Spleen (tissue), 11 donors: ENCODE results near the gene YPEL4. TPM values are rescaled to one million over a fixed set of nuclear protein-coding genes. Genes with fewer than 3 reads are reported as not detected.

Experiments
- DNase-seq: peaks from one replicate; pipeline ENCODE4 v3.0.0-alpha.2; 2020
- H3K27ac ChIP-seq, 8 donors: fragments of 200-600 bp; sonication (generic) in 7 of 8; 1 replicate in 4 of 8; 2 replicates in 4 of 8; pipeline versions ENCODE4 v1.5.0 to v1.8.0; 2016 to 2021; ENCODE audit warnings: inconsistent platforms in 4 of 8, mild to moderate bottlenecking in 4 of 8, moderate library complexity in 1 of 8
- H3K27me3 ChIP-seq, 7 donors: fragments of 200-600 bp; sonication (generic) in 6 of 7; replicated peaks in 1 of 7; 1 replicate in 4 of 7; 2 replicates in 3 of 7; pipeline versions ENCODE4 v1.5.0 to v1.8.0; 2016 to 2021; ENCODE audit warnings: inconsistent platforms in 3 of 7, mild to moderate bottlenecking in 1 of 7
- H3K36me3 ChIP-seq, 6 donors: fragments of 200-600 bp; sonication (generic) in 5 of 6; 1 replicate in 4 of 6; 2 replicates in 2 of 6; pipeline versions ENCODE4 v1.5.0 to v1.8.0; 2016 to 2021; ENCODE audit warnings: inconsistent platforms in 2 of 6
- H3K4me1 ChIP-seq, 6 donors: fragments of 200-600 bp; sonication (generic) in 5 of 6; 1 replicate in 3 of 6; 2 replicates in 3 of 6; pipeline versions ENCODE4 v1.5.0 to v1.8.0; 2016 to 2021; ENCODE audit warnings: inconsistent platforms in 3 of 6
- H3K4me3 ChIP-seq, 8 donors: fragments of 200-600 bp; sonication (generic) in 7 of 8; 1 replicate in 4 of 8; 2 replicates in 4 of 8; pipeline versions ENCODE4 v1.5.0 to v1.8.0; 2016 to 2021; ENCODE audit warnings: inconsistent platforms in 4 of 8, mild to moderate bottlenecking in 4 of 8, moderate library complexity in 2 of 8
- H3K9me3 ChIP-seq, 8 donors: fragments of 200-600 bp; sonication (generic) in 7 of 8; 1 replicate in 4 of 8; 2 replicates in 4 of 8; pipeline versions ENCODE4 v1.5.0 to v1.8.0; 2016 to 2021; ENCODE audit warnings: inconsistent platforms in 4 of 8
- POLR2A ChIP-seq, 3 donors: fragments of 450-650 bp; IDR thresholded peaks; one replicate each; pipeline ENCODE4 v1.5.1; 2017; ENCODE audit warnings: antibody characterized with exemption in 3 of 3, mild to moderate bottlenecking in 1 of 3
- POLR2AphosphoS5 ChIP-seq, 3 donors: sonication (generic); formaldehyde crosslinking; IDR thresholded peaks; one replicate each; pipeline ENCODE4 v1.5.1; 2017; ENCODE audit warnings: antibody characterized with exemption in 3 of 3
- WGBS, 5 donors: extraction: QIAGEN DNeasy Blood & Tissue Kit in 3 of 5; methylation state at CpG; one replicate each; pipeline versions ENCODE4 v1.1.5 to v1.1.7; 2013 to 2018; 5-methylcytosine and 5-hydroxymethylcytosine counted together
- intact Hi-C: fragments of 100-400 bp; cut with DNase I; formaldehyde crosslinking; loops from one replicate; pipeline ENCODE4 v1.15.0; 2023; ENCODE audit warnings: low total_unique reads
- polyA plus RNA-seq, 3 donors: library from polyadenylated mRNA; stranded (reverse); fragments of 200-250 nt; gene quantifications; one replicate each; pipeline ENCODE4 v1.2.1, GENCODE V29; 2013
- total RNA-seq, 7 donors: library from RNA; depleted of rRNA in 3 of 7; stranded (reverse); fragments of >200 nt in 3 of 7; fragmentation: NEBNext Ultra II Directional in 4 of 7; extraction: Animal tissue kit (Norgen Biotek cat#: 25700) in 4 of 7; gene quantifications; one replicate each; pipeline versions ENCODE4 v1.1.0 to v1.2.1, GENCODE V29; 2016 to 2021
- TF ChIP-seq, protein P1 (sequence below), 11 experiments: fragments of 200-600 bp in 7 of 11; fragments of 450-650 bp in 4 of 11; sonication (generic) in 4 of 11; IDR thresholded peaks in 8 of 11; conservative IDR thresholded peaks in 3 of 11; 1 replicate in 7 of 11; 2 replicates in 4 of 11; pipeline versions ENCODE4 v1.4.0 to v1.8.0; 2016 to 2021; ENCODE audit warnings: antibody characterized with exemption in 11 of 11, inconsistent platforms in 4 of 11, mild to moderate bottlenecking in 1 of 11
- donor health status: healthy with polysubstance abuse.
- donor health status: DM: no; HTN: no; CAD: no; lungs with moderate emphysema.
- donor health status: DM: no; HTN: no; CAD: no.
- donor health status: Bipolar disorder and iron deficiency.
- donor health status: healthy.
- donor health status: DM: no; HTN: no; CAD: no.
- donor health status: DM: yes; HTN: yes; CAD: no.

Gene YPEL4
- total and polyA plus RNA-seq, 10 donors, result 0.63 to 8.3 (median 1.9) TPM

DNA sequence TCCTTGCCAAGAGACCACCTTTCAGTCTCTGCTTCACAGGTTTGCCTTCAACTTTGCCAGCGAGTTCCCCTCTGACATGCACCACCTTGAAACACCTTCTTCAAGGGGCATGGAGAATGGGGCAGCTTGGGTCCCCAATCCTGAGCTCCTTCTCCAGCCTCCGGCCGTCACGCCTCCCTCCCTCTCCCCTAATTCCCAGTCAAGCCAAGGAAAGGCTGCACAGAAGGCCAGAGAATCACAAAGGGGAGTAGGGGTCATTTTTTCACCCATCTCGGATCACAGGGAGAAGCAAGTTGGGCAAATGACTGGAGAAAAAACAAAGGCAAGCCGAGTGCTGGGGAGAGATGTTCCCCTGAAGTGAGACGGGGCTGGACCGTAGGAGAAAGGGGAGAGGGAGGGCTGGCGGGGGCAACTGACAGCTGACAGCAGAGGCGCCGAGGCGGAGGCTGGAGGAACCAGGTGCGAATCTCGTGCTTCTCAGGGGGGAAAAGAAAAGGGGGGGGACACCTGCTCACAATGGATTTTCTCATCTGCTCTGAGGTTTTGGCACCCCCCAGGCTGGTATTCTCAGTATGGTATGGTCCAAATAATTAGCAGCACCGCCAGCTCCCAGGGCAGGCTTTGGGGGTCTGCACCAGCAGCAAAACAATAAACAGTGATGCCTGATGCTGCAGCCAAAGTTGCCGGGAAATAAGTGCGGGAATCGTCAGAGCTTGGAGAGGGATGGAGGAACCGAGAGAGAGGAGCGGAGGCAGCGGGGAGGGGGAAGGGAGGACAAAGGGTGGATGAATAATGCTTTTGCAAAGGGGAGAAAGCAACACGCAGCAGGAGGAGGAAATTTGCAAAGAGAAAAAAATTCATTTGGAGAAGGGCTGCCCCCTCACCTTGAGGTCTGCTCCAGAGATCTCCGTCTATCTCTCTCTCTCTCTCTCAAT, 644 bp downstream of the YPEL4 start:
- Histone ChIP-seq H3K4me3 (peak overlapping the region in 7 of 8 donors; percentile 6 to 65 (median 27)), H3K27me3 (peaks cover 0 to 65% (median 31%) of the 10 kb centered on the region in 7 donors), H3K27ac (peak overlapping the region in 2 of 8 donors; percentile 48 to 62), H3K4me1 (peaks cover 19 to 84% (median 56%) of the 10 kb centered on the region in 6 donors), H3K9me3 (no peaks in the 10 kb centered on the region), H3K36me3 (no peaks in the 10 kb centered on the region)
- intact Hi-C loops, result loop anchor here (10.0 kb wide), 1 partner anchor 304 kb away; no protein-coding TSS in a partner anchor
- 2 to 4% (median 3%) methylated on average over 23 of the region's 23 CpGs for WGBS, 5 donors
- no peak for DNase-seq
- TF ChIP-seq POLR2AphosphoS5 (IDR thresholded peaks at IDR 0.05) (no peak), POLR2A (IDR thresholded peaks at IDR 0.05) (no peak)
- TF ChIP-seq, protein P1, sequence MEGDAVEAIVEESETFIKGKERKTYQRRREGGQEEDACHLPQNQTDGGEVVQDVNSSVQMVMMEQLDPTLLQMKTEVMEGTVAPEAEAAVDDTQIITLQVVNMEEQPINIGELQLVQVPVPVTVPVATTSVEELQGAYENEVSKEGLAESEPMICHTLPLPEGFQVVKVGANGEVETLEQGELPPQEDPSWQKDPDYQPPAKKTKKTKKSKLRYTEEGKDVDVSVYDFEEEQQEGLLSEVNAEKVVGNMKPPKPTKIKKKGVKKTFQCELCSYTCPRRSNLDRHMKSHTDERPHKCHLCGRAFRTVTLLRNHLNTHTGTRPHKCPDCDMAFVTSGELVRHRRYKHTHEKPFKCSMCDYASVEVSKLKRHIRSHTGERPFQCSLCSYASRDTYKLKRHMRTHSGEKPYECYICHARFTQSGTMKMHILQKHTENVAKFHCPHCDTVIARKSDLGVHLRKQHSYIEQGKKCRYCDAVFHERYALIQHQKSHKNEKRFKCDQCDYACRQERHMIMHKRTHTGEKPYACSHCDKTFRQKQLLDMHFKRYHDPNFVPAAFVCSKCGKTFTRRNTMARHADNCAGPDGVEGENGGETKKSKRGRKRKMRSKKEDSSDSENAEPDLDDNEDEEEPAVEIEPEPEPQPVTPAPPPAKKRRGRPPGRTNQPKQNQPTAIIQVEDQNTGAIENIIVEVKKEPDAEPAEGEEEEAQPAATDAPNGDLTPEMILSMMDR (IDR thresholded peaks at IDR 0.05 in 8 of 11, conservative IDR thresholded peaks at IDR 0.05 in 3 of 11), result no peak

DNA sequence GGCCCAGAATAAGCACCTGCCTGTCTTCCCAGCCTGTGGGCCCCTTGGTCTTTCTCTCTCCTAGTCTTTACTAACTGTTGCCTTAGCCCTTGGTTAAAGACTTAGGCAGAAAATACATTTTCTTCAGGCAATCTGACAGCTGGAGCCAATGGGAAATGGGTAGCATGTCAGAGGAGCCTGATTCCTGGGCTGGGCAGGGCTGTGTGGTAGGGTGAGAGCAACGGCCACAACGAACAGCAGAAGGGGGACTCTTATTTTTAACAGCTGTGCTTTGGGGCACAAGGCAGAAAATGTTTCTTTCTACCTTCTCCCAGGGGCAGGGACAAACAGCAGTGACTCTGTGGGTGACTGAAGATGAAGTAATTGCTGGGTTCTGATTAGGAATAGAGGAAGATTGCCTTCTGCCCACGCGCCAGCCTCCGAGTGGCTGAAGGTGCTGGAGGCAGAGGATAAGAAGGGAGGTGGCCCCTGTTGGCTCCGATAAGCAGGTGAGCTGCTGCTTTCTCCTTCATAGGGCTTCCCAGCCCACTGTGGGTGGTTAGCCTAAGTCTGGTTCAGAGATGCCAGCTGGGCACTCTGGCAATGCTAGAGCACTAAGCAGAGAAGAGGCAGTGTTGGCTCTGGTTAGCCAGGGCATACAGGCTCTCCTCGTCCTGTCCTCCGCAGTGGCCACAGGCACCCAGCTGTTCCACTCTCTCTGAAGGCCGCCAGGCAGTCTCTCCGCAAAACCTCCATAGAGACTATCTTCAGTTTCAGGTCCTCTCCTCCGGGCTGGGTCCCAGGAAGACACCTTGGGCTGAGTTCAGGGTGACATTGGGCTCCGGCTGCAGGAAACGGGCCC, 1.5 kb downstream of the YPEL4 start:
- TF ChIP-seq, protein P1 (IDR thresholded peaks at IDR 0.05 in 8 of 11, conservative IDR thresholded peaks at IDR 0.05 in 3 of 11), result no peak
- no peak for TF ChIP-seq POLR2AphosphoS5 (IDR thresholded peaks at IDR 0.05)
- TF ChIP-seq POLR2A (IDR thresholded peaks at IDR 0.05), result no peak
- no peaks in the 10 kb centered on the region for H3K9me3 ChIP-seq
- no peak for DNase-seq
- intact Hi-C loops, result loop anchor here (10.0 kb wide), 1 partner anchor 303 kb away; no protein-coding TSS in a partner anchor
- 9 to 16% (median 9%) methylated on average over 11 to 13 of the region's 13 CpGs for WGBS, 5 donors
- H3K27me3 ChIP-seq, result peaks cover 0 to 66% (median 31%) of the 10 kb centered on the region in 7 donors
- H3K27ac ChIP-seq, result peak overlapping the region in 1 of 8 donors; percentile 48
- H3K4me1 ChIP-seq, result peaks cover 19 to 77% (median 56%) of the 10 kb centered on the region in 6 donors
- peak overlapping the region in 4 of 8 donors; percentile 24 to 65 (median 34) for H3K4me3 ChIP-seq
- no peaks in the 10 kb centered on the region for H3K36me3 ChIP-seq

DNA sequence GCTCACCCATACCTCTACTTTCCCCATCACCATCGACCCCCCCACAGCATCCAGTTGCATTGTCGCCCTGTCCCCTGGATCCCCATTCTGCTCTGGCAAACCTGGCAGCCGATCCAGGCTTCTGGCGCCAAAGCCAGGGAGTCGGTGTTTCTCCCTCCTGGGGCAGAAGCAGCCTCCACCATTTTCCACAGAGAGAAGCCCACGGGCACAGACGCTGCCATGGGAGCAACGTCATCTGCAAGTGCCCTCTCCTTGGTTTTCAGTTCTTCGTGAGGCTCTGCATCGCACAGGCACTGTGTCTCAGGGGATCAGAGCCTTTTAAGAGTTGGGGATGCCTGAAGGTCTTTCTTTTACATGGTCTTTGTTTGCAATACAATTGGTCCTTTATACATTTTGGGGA, 2.3 kb downstream of the YPEL4 start:
- Histone ChIP-seq H3K36me3 (no peaks in the 10 kb centered on the region), H3K9me3 (no peaks in the 10 kb centered on the region), H3K4me3 (peak overlapping the region in 1 of 8 donors; percentile 7), H3K27ac (no peak overlapping the region), H3K4me1 (peaks cover 19 to 69% (median 52%) of the 10 kb centered on the region in 6 donors), H3K27me3 (peaks cover 0 to 66% (median 31%) of the 10 kb centered on the region in 7 donors)
- TF ChIP-seq POLR2A (IDR thresholded peaks at IDR 0.05) (no peak), POLR2AphosphoS5 (IDR thresholded peaks at IDR 0.05) (no peak)
- TF ChIP-seq, protein P1 (IDR thresholded peaks at IDR 0.05 in 8 of 11, conservative IDR thresholded peaks at IDR 0.05 in 3 of 11), result no peak
- intact Hi-C loops, result loop anchor here (10.0 kb wide), 1 partner anchor 303 kb away; no protein-coding TSS in a partner anchor
- WGBS, 5 donors, result 5 to 15% (median 10%) methylated on average over 10 of the region's 10 CpGs
- no peak for DNase-seq
